ENCODE measurements around the gene CLCN7.

The CLCN7 gene

GRCh38 chr16:1408171-1408837 is 66.5 kb downstream of the CLCN7 start:
- Histone ChIP-seq H3K4me1 (ENCODE audit: control insufficient read depth in 2 of 2, insufficient read depth in 1 of 2, low read depth in 1 of 2, low read length in 2 of 2) (peaks cover 5% of the 10 kb centered on the region in 2 donors), H3K4ac (ENCODE audit: low read length) (peak overlapping the region; percentile 89), H3K23ac (ENCODE audit: low read depth, low read length, poor library complexity) (peak overlapping the region; percentile 80), H2BK12ac (ENCODE audit: low read length) (peak overlapping the region; percentile 73), H4K8ac (ENCODE audit: low read depth, low read length) (peak overlapping the region; percentile 82), H2AK5ac (ENCODE audit: low read depth, low read length) (peak overlapping the region; percentile 88), H3K27me3 (ENCODE audit: control insufficient read depth in 3 of 3, insufficient read depth in 3 of 3, low read depth in 1 of 3, low read length in 3 of 3) (no peaks in the 10 kb centered on the region), H2BK15ac (ENCODE audit: low read length) (peak overlapping the region; percentile 97), H3K4me2 (ENCODE audit: insufficient read depth, low read length, poor library complexity, severe bottlenecking) (peak overlapping the region; percentile 100), H3K18ac (ENCODE audit: low read length) (peak overlapping the region; percentile 99), H4K91ac (ENCODE audit: low read depth, low read length, poor library complexity) (no peak overlapping the region), H2AFZ (ENCODE audit: low read length) (peak overlapping the region; percentile 96), H3K9ac (ENCODE audit: low read depth, low read length, poor library complexity) (peak overlapping the region; percentile 98), H3K27ac (replicated peaks; ENCODE audit: low read length) (peak overlapping the region; percentile 79), H3K36me3 (replicated peaks in 1 of 2; ENCODE audit: control insufficient read depth in 2 of 2, insufficient read depth in 2 of 2, low read length in 2 of 2) (peaks cover 10 to 17% of the 10 kb centered on the region in 2 donors), H3K9me3 (replicated peaks in 1 of 2; ENCODE audit: control insufficient read depth in 2 of 2, insufficient read depth in 1 of 2, low read depth in 1 of 2, low read length in 2 of 2) (peaks cover 0 to 2% of the 10 kb centered on the region in 2 donors), H3K14ac (ENCODE audit: low read length) (peak overlapping the region; percentile 94), H2BK120ac (ENCODE audit: low read depth, low read length) (peak overlapping the region; percentile 28), H2BK5ac (ENCODE audit: low read length) (peak overlapping the region; percentile 93), H3K4me3 (ENCODE audit: low read length in 2 of 2) (peak overlapping the region; percentile 69 to 90), H3K79me1 (ENCODE audit: low read depth, low read length) (peaks cover 23% of the 10 kb centered on the region)
- DNase-seq (ENCODE audit: low spot score): peak; percentile 93
- no CpG with 5 or more reads among the region's 42 CpGs for WGBS, 2 donors (ENCODE audit: extremely low coverage in 2 of 2, insufficient read length in 2 of 2, insufficient replicate concordance in 1 of 2)

GRCh38 chr16:1407753-1408152 is 67.1 kb downstream of the CLCN7 start:
- Histone ChIP-seq H3K9ac (ENCODE audit: low read depth, low read length, poor library complexity) (no peak overlapping the region), H3K4me2 (ENCODE audit: insufficient read depth, low read length, poor library complexity, severe bottlenecking) (peak overlapping the region; percentile 100), H3K36me3 (replicated peaks in 1 of 2; ENCODE audit: control insufficient read depth in 2 of 2, insufficient read depth in 2 of 2, low read length in 2 of 2) (peaks cover 13 to 19% of the 10 kb centered on the region in 2 donors), H3K4me1 (ENCODE audit: control insufficient read depth in 2 of 2, insufficient read depth in 1 of 2, low read depth in 1 of 2, low read length in 2 of 2) (peaks cover 5% of the 10 kb centered on the region in 2 donors), H2AK5ac (ENCODE audit: low read depth, low read length) (peak overlapping the region; percentile 92), H2BK120ac (ENCODE audit: low read depth, low read length) (no peak overlapping the region), H3K79me1 (ENCODE audit: low read depth, low read length) (peaks cover 23% of the 10 kb centered on the region), H3K23ac (ENCODE audit: low read depth, low read length, poor library complexity) (no peak overlapping the region), H3K4me3 (ENCODE audit: low read length in 2 of 2) (peak overlapping the region; percentile 15 to 46), H2BK12ac (ENCODE audit: low read length) (peak overlapping the region; percentile 58), H2BK15ac (ENCODE audit: low read length) (peak overlapping the region; percentile 75), H3K4ac (ENCODE audit: low read length) (peak overlapping the region; percentile 53), H3K14ac (ENCODE audit: low read length) (no peak overlapping the region), H2BK5ac (ENCODE audit: low read length) (no peak overlapping the region), H3K27me3 (ENCODE audit: control insufficient read depth in 3 of 3, insufficient read depth in 3 of 3, low read depth in 1 of 3, low read length in 3 of 3) (no peaks in the 10 kb centered on the region), H3K18ac (ENCODE audit: low read length) (peak overlapping the region; percentile 89), H4K8ac (ENCODE audit: low read depth, low read length) (no peak overlapping the region), H3K9me3 (replicated peaks in 1 of 2; ENCODE audit: control insufficient read depth in 2 of 2, insufficient read depth in 1 of 2, low read depth in 1 of 2, low read length in 2 of 2) (peaks cover 0 to 2% of the 10 kb centered on the region in 2 donors), H3K27ac (replicated peaks; ENCODE audit: low read length) (peak overlapping the region; percentile 79), H4K91ac (ENCODE audit: low read depth, low read length, poor library complexity) (peak overlapping the region; percentile 72), H2AFZ (ENCODE audit: low read length) (peak overlapping the region; percentile 31)
- WGBS, 2 donors (ENCODE audit: extremely low coverage in 2 of 2, insufficient read length in 2 of 2, insufficient replicate concordance in 1 of 2): no CpG with 5 or more reads among the region's 11 CpGs
- DNase-seq (ENCODE audit: low spot score): no peak

- H2AK5ac ChIP-seq (ENCODE audit: low read depth, low read length): no peak overlapping the region
- peaks cover 5% of the 10 kb centered on the region in 2 donors for H3K4me1 ChIP-seq (ENCODE audit: control insufficient read depth in 2 of 2, insufficient read depth in 1 of 2, low read depth in 1 of 2, low read length in 2 of 2)
- no peak for DNase-seq (ENCODE audit: low spot score)
- peaks cover 24 to 28% of the 10 kb centered on the region in 2 donors for H3K36me3 ChIP-seq (replicated peaks in 1 of 2; ENCODE audit: control insufficient read depth in 2 of 2, insufficient read depth in 2 of 2, low read length in 2 of 2)
- peaks cover 0 to 2% of the 10 kb centered on the region in 2 donors for H3K9me3 ChIP-seq (replicated peaks in 1 of 2; ENCODE audit: control insufficient read depth in 2 of 2, insufficient read depth in 1 of 2, low read depth in 1 of 2, low read length in 2 of 2)
- H3K27ac ChIP-seq (replicated peaks; ENCODE audit: low read length): no peak overlapping the region
- no peak overlapping the region for H2BK5ac ChIP-seq (ENCODE audit: low read length)
- H3K9ac ChIP-seq (ENCODE audit: low read depth, low read length, poor library complexity): peak overlapping the region; percentile 51
- H3K4me2 ChIP-seq (ENCODE audit: insufficient read depth, low read length, poor library complexity, severe bottlenecking): no peak overlapping the region
- H4K8ac ChIP-seq (ENCODE audit: low read depth, low read length): no peak overlapping the region
- no peaks in the 10 kb centered on the region for H3K27me3 ChIP-seq (ENCODE audit: control insufficient read depth in 3 of 3, insufficient read depth in 3 of 3, low read depth in 1 of 3, low read length in 3 of 3)
- H3K4ac ChIP-seq (ENCODE audit: low read length): no peak overlapping the region
- peaks cover 33% of the 10 kb centered on the region for H3K79me1 ChIP-seq (ENCODE audit: low read depth, low read length)
- H2AFZ ChIP-seq (ENCODE audit: low read length): no peak overlapping the region
- H3K23ac ChIP-seq (ENCODE audit: low read depth, low read length, poor library complexity): peak overlapping the region; percentile 55
- H2BK12ac ChIP-seq (ENCODE audit: low read length): no peak overlapping the region
- no peak overlapping the region for H2BK120ac ChIP-seq (ENCODE audit: low read depth, low read length)
- H3K18ac ChIP-seq (ENCODE audit: low read length): no peak overlapping the region
- H3K4me3 ChIP-seq (ENCODE audit: low read length in 2 of 2): no peak overlapping the region
- H4K91ac ChIP-seq (ENCODE audit: low read depth, low read length, poor library complexity): no peak overlapping the region
- H3K14ac ChIP-seq (ENCODE audit: low read length): no peak overlapping the region
- H2BK15ac ChIP-seq (ENCODE audit: low read length): no peak overlapping the region
- WGBS, 2 donors (ENCODE audit: extremely low coverage in 2 of 2, insufficient read length in 2 of 2, insufficient replicate concordance in 1 of 2): no CpG with 5 or more reads among the region's 14 CpGs
These were observed 71.1 kb downstream of the CLCN7 start for GRCh38 chr16:1403733-1404132.

- Histone ChIP-seq H2AK5ac (ENCODE audit: low read depth, low read length) (peak overlapping the region; percentile 46), H3K23ac (ENCODE audit: low read depth, low read length, poor library complexity) (peak overlapping the region; percentile 65), H3K4me3 (ENCODE audit: low read length in 2 of 2) (no peak overlapping the region), H3K4ac (ENCODE audit: low read length) (no peak overlapping the region), H2AFZ (ENCODE audit: low read length) (no peak overlapping the region), H2BK120ac (ENCODE audit: low read depth, low read length) (no peak overlapping the region), H3K27ac (replicated peaks; ENCODE audit: low read length) (no peak overlapping the region), H3K4me2 (ENCODE audit: insufficient read depth, low read length, poor library complexity, severe bottlenecking) (no peak overlapping the region), H4K8ac (ENCODE audit: low read depth, low read length) (peak overlapping the region; percentile 92), H3K14ac (ENCODE audit: low read length) (no peak overlapping the region), H2BK12ac (ENCODE audit: low read length) (no peak overlapping the region), H2BK15ac (ENCODE audit: low read length) (no peak overlapping the region), H3K4me1 (ENCODE audit: control insufficient read depth in 2 of 2, insufficient read depth in 1 of 2, low read depth in 1 of 2, low read length in 2 of 2) (peaks cover 0 to 5% of the 10 kb centered on the region in 2 donors), H3K9ac (ENCODE audit: low read depth, low read length, poor library complexity) (peak overlapping the region; percentile 44), H3K9me3 (replicated peaks in 1 of 2; ENCODE audit: control insufficient read depth in 2 of 2, insufficient read depth in 1 of 2, low read depth in 1 of 2, low read length in 2 of 2) (peaks cover 0 to 2% of the 10 kb centered on the region in 2 donors), H3K79me1 (ENCODE audit: low read depth, low read length) (peaks cover 28% of the 10 kb centered on the region), H2BK5ac (ENCODE audit: low read length) (no peak overlapping the region), H4K91ac (ENCODE audit: low read depth, low read length, poor library complexity) (no peak overlapping the region), H3K36me3 (replicated peaks in 1 of 2; ENCODE audit: control insufficient read depth in 2 of 2, insufficient read depth in 2 of 2, low read length in 2 of 2) (peaks cover 26 to 28% of the 10 kb centered on the region in 2 donors), H3K27me3 (ENCODE audit: control insufficient read depth in 3 of 3, insufficient read depth in 3 of 3, low read depth in 1 of 3, low read length in 3 of 3) (no peaks in the 10 kb centered on the region), H3K18ac (ENCODE audit: low read length) (no peak overlapping the region)
- DNase-seq (ENCODE audit: low spot score): no peak
- no CpG with 5 or more reads among the region's 22 CpGs for WGBS, 2 donors (ENCODE audit: extremely low coverage in 2 of 2, insufficient read length in 2 of 2, insufficient replicate concordance in 1 of 2)
These were observed 71.8 kb downstream of the CLCN7 start for GRCh38 chr16:1403036-1403435.

All from neuronal stem cell (in vitro differentiated cells).